Fibroblast of skin of right biceps (primary cell): ENCODE measurements around the gene FAM107A.
"Not testable (repeated sequence)": the region's sequence is repeated elsewhere in the genome, so short reads cannot be mapped to it uniquely, and the experiment has no call there.

Source experiments
- DNase-seq: peaks from one replicate; pipeline ENCODE4 v3.0.0-alpha.2; 2013

FAM107A gene

DNA sequence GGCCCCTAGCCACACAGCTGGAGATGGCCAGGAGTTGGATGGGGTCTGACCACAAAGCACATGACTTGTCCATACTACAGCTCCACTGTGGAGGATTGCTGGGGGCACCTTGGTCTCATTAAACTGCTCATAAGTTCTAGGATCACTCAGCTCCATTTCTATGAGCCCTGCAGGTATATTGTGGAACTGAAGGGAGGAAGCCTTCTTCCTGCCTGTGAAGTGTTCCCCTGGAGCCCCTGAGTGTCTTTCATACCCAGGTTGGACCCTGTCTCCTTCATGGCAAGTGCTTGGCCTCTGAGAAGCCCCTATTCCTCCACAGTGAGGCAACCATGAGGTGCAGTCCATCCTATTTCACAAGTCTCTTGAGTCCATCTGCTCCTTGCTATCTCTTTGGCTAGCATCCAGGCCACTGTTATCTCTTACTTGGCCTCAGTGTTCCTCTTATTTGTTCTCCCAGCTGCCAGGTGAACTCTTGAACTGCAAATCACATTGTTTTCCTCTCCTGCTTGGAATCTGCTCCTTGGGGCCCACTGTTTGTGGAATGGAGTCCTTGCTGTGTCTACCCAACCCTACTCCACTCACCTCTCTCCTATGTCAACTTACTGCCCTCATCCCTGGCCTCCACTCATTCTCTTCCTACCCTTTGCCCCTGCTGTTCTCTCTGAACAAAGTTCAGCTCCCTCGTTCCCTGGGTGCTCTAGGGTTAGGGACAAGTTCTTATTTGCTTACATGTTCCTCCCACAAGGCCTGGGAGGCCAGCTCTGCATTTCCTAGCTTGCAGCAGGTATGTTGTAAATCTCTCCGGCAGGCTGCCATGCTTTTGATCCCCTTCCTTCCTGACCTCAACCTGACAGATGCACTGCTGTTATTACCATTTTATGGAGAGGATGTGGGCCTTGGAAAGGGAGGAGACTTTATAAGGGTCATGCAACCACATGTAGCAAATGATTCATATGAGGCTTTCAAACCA lies 41.4 kb downstream of the FAM107A start:
- DNase-seq, result no peak

DNA sequence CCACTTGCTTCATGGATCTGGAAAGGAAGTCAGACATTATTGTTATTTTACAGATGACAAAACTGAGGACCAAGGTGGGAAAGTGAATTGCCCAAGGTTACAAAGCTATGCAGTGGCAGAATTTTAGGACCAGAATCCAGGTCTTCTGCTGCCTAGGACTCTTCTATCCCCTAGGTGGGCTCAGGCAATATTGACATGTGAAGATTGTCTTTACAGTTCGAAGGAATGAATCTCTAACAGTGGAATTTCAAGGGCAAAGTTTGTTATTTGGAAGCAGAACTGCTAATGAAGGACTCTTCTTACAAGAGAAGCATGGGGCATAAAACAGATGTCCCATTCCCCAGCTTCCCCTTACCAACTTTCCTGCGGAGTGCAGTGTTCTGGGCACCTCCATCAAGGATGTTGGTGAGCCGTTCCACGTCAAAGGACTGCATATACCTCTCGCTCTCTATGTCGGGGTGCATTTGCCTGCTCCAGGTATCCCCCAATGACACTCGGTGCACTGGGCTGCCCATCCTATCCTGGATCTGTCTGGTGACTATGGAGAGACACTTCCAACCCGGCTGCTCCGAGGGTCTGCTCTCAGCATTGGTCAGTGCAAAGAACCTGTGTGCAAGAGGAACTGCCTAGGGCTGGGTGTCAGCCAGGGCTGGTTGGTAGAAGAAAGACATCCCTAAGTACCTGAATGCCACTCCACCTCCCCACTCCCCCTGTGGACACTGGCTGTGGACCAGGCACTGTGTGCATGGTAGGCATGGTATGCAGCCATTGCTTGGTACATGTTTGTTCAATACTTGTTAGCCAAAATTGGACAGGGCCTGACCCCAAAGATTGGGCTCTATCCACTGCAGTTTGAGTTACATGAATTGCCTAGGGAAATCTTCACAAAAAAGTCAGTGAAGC lies 42.3 kb downstream of the FAM107A start:
- DNase-seq, result no peak

DNA sequence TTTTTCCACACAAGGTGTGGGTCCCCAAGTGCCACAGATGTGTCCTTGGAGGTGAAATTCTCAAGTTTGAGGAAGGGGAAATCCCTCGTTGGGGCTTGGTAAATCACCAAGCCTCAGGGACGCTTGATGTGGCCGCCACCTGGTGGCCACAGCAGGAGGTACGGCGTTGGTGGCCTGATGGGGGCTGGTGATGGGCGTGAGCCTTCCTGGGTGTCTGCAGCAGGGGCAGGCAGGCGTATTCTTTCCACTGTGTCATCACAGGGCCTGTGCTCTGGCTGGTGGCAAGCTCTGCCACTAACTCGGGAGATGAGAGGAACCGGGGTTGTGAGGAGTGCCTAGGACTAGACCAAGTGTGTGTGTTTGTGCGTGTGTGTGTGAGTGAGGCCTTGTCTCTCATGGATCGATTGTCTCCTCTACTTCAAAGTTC lies 44.4 kb downstream of the FAM107A start:
- DNase-seq, result peak; percentile 73

DNA sequence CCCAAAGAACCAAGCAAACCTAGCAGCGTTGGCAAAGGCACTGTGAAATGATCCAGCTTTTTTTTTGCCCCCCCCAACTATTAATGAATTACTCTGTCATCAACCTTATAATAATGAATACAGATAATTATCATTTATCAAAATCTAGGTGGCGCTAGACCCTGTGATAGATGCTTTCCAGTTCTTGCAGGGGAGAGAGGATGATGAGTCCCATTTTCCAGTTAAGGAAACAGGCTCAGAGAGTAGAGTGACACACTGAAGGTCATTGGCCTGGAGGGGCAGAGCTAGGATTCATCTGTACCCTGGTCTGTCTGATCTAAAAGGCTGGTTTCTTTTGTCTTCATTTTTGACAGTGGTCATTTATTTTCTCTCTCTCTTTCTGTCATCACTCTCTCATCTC lies 45.2 kb downstream of the FAM107A start:
- DNase-seq, result no peak

DNA sequence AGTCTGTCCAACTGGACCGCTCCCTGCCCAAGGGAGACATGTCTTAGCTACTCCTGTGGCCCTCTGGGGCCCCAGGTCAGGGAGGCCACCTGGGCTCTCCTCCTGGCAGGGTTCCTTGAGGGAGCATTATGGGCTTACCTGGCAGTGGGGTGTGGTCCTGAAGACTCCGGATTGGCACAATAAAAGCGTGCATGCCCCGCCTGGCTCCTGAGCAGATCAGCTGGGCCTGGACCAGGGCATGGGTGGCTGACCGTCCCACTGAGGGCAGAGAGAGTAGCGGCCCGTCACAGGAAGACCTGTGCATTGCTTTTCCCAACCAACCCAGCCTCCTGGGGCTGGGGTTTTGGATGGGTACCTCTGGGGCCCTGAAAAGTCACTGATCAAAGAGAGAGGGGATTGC lies 45.6 kb downstream of the FAM107A start:
- DNase-seq, result no peak

DNA sequence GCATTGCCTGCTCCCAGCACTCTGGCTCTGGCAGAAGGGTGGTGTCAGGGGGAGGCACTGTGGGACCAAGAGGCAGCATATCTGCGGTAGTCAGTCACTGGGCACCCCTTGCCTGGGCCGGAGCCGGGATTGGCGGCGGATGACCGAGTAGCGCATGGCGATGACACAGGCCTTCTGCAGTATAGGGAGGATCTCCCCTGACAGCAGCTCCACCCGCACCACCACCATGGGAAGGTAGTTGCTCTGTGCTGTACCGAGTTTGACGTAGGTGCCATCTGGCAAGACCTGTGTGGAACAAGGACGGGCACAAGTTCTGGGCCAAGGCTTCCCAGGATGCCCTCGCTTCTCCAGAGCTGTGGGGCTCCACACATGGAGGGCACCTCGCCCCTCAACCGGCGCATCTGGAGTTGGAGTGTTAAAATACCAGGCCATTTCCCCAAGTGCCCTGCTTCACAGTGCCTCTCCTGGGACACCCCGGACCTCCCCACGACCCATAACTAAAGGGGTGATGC lies 46.8 kb downstream of the FAM107A start:
- DNase-seq, result no peak

DNA sequence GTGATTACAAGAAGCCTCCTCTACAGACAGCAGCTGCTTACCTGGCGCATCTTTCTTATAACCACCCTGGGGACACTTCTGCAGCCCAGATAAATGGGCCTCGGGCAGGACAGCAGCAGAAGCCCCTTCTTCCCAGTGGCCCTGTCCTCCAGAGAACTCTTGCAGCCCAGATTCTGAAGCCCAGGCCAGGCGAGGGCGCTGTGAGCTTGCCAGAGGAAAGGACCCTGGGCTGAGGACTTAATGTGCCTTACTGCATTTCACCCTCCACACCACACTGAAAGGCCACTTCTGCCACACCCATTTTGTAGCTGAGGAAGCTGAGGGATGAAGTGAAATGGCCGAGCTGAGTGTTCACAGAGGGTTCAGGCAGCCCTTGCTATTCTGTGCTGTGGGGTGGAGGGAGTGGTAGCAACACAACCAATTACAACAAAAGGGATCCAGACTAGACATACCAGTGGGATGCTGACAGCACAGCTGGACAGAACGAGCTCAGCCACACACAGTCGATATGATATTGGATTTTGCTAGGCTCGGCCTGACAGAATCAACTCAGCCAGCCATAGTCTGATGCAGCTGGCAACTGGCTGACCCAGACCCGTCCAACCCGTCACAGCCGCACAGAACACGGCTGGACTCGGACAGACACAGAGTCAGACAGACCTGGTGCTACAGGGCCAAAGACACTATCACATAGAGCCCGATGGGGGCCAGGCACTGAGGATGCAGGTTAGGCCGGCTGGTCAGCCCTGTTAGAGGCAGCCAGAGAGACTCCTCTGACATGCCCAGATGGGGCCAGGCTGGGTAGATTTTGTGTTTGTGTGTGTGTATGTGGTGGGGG lies 47.5 kb downstream of the FAM107A start:
- DNase-seq, result no peak

DNA sequence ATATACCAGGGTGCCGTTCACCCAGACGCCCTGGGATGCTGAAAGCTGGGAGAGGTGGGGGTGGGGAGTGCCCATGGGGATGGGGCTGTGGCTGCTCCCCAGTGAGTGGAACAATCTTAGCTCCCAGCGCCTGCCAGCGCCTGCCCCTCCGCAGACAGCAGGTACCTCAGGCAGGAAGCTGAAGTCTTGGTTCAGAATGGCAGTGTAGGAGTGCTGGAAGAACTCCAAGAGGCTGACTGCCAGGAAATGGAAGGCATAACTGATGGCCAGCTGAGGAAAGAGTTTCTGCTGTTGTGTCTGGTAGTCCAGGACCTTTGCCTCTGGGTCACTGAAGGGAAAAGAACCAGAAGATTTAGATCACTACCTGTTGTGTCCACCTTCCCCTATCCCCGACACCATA lies 48.6 kb downstream of the FAM107A start:
- peak; percentile 41 for DNase-seq

DNA sequence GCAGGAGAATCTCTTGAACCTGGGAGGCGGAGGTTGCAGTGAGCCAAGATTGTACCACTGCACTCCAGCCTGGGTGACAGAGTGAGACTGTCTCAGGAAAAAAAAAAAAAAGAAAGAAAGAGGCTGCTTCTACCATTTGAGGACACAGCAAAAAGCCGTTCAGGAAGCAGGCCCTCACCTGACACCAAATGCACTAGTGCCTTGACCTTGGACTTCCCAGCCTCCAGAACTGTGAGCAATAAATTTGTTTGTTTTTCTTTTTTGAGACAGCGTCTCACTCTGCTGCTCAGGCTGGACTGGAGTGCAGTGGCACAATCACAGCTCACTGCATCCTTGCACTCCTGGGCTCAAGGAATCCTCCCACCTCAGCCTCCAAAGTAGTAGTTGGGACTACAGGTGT lies 49.8 kb downstream of the FAM107A start:
- not testable (repeated sequence) for DNase-seq

DNA sequence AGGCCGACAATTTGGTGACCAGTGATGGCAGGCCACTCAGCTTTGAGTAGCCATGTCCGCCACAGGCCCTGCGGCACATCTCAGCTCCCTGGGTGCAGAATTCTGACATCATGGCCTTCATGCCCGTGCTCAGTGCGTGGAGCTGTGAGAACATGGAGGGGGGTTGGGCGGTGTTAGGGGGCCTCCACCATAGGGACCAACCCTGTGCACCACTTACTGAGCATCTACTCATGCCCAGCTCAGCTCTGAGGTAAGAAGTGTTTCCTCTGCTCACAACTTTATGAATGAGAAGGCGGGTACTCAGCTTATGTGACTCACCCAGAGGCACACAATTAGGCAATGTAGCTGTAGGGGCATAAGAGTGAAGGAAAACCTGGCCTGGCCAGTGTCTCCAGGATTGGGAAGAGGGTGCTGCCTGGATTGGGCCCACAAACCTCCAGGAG lies 50.7 kb downstream of the FAM107A start:
- DNase-seq, result peak; percentile 91

DNA sequence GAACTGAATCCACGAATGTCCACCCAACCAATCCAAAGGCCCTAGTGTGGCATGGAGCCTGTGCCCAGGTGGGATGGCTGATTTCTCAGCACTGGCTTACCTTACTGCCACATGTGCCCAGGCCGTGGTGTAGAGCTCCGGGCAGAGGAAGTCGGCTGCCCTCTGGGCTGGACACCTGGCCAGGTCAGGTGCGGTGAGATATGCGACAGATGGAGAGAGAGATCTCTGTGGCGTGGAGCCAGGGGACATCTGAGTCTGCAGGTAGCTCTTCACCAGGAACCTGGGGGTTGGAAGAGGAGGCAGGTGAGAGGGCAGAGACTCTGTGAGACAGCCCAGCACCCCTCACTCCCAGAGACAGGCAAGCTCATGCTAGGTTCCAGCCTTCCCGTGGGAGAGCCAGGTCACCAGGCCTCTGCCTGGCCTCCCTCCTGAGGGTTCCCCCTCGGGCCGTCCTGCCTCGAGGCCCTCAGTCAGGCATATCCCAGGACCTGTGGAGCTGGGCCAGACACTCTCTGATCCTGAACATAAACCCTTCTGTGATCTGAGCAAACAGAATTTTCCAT lies 52.8 kb downstream of the FAM107A start:
- DNase-seq, result no peak

DNA sequence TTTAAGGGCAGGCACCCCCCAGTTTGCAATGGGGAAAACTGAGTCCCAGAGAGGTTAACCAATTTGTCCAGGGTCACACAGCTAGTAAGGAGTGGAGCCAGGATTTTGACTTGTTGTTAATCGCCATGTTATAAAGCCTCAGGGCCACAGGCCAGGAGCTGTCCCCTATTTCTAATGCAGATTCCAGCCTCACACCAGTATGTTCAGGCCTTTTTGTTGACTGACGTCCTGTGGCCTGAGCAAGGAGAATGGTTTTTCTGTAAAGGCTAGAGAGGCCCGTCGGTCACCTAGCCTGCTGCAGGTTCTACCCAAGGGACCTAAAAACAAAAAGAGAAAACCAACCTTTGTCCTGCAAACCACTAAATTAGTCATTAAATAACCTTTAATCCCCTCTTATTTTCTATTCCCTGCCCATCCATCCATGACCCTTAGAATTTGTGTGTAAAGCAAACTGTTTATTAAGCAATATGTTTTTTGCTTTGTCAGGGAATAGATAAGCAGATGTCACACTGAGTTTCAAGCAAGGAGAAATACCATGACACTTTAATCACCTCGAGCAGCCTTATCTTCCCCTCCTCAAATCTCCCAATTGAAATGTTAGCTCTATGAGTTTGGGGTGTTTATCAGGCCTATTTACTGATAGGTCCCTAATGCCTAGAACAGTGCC lies 54.3 kb downstream of the FAM107A start:
- no peak for DNase-seq

DNA sequence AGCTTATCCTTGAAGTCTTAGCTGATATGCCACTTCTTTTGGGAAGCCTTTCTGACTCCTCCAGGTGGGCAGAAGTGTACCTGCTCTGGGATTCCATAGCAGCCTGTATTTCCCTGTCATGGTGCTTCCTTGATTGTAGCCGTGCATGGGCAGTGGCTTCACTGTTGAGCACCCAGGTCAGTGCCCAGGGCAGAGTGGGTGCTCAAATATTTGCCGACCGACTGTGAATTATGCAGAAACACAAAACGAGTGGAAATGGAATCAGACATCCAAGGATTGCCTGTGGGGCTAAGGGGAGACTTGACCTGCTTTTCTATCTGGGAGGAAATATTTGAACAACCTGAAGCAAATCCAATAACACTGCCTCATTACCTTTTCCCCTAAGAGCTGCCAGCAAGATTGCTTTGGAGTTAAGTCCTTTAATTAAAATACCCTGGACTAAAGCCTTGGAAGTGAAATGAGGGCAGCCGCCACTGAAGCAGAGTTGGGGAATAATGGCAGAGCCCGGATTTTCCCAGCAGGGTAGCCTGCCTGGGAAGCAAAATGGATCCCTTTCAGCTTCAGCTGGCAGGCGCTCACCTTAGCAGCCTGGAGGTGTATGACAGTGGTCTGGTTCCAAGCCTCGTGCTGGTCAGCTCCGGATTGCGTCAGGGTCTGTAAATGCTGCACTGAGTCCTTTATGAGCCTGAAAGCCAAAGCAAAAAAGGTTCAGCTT lies 55.1 kb downstream of the FAM107A start:
- DNase-seq, result no peak

DNA sequence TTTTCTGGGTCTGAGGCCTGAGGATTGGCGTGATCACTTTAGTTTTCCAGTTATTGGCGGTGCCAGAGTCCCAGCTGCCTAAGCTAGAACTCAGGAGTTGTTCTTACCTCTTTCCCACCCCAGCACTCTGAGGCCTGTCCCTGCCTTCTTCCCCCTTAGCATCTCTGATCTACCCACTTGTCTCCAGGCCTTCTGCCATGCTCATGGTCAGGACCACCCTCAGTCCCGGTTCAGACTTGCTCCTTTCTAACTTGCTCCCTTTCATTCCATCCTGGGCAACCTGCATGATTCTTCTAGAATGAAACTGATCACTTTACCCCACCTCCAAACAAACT lies 55.9 kb downstream of the FAM107A start:
- DNase-seq, result no peak

DNA sequence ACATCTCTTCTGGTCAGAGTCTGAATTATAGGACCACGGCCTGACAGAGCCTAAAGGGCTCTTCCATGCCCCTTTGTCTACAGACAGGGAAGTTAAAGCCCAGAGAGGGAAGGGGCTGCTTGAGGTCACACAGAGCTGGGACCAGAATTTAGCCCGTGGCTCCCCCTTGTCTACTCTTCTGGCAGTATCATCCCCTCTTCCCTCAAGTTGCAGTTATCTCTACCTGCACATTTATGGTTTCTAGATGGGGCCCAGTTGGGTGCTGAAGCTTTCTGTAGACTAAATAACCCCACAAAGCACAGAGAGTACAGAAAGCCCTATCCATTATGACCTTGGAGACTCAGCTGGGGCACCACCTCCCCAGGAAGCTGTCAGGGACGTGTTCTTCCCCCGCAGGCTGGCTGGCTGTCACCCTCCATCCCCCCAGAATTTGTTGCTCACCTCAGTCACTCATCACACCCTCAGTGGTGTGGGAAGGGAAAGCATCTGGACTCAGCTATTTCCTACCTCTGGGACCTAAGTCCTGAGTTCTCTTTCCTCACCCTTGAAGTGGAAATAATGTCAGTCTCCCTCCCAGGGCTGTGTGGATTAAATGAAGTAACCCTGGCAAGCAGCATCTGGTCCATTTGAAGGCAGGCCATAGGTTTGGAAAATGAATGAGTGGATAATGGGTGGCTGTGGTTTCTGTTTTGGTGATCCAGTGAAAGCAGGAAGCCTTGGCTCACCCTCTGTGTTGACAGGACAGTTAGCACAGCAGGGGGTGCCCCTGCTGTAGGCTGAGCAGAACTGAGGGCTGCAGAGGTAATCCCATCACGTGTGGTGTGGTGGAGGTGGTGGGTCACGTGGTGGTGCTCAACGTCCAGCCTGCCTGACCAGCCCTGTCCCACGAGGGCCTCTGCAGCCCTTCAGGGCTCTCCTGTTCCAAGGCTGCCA lies 56.5 kb downstream of the FAM107A start:
- DNase-seq, result peak; percentile 36

DNA sequence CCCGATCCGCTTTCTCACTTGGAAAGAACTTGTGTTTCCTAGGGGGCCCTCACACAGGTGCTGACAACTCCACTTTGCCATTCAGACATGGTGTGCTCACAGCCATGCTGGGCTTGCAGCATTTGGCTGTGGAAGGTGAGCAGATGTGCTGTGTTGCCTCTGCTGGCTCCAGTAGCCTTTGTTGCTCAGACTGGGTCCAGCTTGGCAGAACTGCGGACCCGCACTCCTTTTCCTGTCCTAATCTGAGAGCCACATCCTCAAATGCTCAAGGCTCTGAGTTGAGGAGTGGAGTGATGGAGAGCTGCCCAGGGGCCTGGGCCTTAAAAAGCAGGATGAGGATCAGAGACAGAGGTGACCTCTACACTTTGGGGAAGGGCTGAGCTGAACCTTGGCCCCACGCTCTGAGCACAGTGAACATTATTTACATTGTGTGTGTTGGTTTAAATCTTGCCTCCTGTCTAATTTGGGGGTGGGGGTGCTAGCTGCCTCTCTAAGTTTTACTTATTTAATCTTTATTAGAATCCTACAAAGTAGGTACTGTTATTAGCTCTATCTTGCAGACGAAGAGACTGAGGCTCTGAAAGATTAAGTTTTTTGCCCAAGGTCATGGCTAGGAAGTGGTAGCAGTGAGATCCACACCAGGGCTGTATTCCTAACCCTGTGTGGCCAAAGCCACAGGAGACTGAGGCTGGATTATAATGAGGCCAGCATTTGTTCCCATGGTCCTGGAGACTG lies 57.4 kb downstream of the FAM107A start:
- DNase-seq, result no peak

DNA sequence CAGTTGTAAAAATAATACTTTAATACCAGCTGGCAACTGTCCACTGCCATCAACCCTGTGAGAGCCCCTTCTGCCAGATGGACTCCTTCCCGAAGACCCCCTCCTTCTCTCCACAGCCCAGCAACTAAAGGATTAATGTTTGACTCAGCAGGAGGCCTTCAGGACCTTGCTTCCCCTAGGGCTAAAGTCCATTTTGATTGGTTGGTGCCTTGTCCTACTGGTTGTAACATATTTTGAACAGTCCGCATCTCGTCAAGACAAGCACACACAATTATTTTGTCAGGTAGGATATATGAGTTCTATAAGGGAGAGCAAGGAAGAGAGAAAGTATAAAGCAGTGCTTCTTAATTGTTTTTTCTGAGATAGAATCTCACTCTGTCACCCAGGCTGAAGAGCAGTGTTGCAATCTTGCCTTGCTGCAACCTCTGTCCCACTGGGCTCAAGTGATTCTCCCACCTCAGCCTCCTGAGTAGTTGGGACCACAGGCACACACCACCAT lies 58.9 kb downstream of the FAM107A start:
- no peak for DNase-seq

DNA sequence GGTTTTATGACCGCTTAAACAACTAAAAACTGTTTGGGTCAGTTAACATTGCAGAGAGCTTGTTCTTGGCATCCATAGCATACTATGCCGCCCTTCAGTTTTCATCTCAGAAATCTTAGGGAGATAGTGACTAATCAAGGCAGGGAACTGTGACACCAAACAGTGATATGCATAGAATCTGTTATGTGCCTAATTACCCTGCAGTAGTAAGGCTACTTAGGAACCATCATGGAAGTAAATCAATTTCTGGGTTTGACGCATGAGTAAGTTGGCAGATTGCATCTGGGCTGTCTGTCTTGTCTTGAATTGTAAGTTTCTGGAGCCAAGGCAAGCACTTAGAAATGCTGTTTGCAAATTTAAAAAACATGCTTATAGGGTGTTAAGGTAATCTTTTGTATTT lies 62.8 kb downstream of the FAM107A start:
- DNase-seq, result no peak
